ENCODE data around the gene AVPR1B. TPM values are rescaled to one million over a fixed set of nuclear protein-coding genes. Genes with fewer than 3 reads are reported as not detected.

The AVPR1B gene
- total RNA-seq, 4 donors from 2014 or later = not detected

- Histone ChIP-seq H3K27me3 (peaks cover 30% of the 10 kb centered on the region), H3K4me3 (no peak overlapping the region), H3K9me3 (peaks cover 0 to 2% (median 0%) of the 10 kb centered on the region in 3 donors), H3K27ac (no peak overlapping the region), H3K4me1 (peaks cover 0 to 15% (median 8%) of the 10 kb centered on the region in 3 donors), H3K36me3 (no peaks in the 10 kb centered on the region)
- WGBS, 2 donors (ENCODE audit: low coverage in 1 of 2) = 90 to 93% methylated on average over 3 of the region's 8 CpGs
- ATAC-seq = no peak
- TF ChIP-seq POLR2A (IDR thresholded peaks at IDR 0.05) (no peak), EP300 (IDR thresholded peaks at IDR 0.05) (no peak), POLR2AphosphoS5 (IDR thresholded peaks at IDR 0.05) (no peak)
- TF ChIP-seq, protein P1, sequence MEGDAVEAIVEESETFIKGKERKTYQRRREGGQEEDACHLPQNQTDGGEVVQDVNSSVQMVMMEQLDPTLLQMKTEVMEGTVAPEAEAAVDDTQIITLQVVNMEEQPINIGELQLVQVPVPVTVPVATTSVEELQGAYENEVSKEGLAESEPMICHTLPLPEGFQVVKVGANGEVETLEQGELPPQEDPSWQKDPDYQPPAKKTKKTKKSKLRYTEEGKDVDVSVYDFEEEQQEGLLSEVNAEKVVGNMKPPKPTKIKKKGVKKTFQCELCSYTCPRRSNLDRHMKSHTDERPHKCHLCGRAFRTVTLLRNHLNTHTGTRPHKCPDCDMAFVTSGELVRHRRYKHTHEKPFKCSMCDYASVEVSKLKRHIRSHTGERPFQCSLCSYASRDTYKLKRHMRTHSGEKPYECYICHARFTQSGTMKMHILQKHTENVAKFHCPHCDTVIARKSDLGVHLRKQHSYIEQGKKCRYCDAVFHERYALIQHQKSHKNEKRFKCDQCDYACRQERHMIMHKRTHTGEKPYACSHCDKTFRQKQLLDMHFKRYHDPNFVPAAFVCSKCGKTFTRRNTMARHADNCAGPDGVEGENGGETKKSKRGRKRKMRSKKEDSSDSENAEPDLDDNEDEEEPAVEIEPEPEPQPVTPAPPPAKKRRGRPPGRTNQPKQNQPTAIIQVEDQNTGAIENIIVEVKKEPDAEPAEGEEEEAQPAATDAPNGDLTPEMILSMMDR (IDR thresholded peaks at IDR 0.05) = no peak
Measured at GRCh38 chr1:206115791-206116190, 1.4 kb downstream of the AVPR1B start.

DNA sequence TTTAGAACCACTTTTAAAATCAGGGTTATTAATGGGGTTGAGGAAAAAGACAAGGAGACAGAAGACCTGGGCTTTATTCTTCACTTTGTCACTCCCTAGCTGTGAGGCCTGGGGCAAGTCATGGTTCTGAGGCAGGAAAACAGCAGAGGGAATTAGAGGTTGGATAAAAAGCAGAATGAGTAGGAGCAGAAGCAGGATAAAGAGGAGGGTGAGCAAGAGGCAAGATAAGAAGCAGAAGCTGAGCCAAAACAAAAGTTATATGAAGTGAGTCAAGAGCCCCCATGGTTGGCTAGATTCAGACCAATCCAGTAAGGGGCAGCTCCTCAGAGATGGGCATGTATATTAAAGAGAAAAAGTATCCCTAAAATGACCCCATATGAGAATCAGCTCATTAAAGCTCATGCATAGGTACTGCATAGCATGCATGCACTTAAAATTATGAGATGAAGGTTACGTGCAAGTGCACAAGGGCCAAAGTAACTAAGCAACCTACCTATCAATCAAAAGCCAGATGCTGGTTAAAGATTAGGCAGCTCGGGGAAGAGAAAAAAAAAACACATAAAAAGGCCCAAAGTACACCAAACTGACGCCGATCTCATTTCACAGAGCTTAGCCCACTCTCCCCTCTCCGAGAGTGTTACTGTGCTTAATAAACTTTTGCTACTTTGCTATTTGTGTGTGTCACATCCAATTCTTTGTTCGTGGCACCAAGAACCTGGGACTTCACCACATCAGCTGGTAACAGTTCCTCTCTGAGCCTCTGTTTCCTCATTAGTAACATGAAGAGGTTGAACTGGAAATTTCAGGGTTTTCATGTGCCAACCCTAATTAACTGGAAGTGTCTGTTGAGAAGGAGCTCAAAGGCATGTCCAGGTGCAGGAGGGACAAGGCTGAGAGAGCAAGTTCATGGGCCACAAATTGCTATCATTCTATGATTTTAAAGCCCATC lies 2.2 kb downstream of the AVPR1B start:
- no peaks in the 10 kb centered on the region for H3K9me3 ChIP-seq
- H3K4me1 ChIP-seq = peaks cover 0 to 15% (median 8%) of the 10 kb centered on the region in 3 donors
- no peak overlapping the region for H3K4me3 ChIP-seq
- TF ChIP-seq, protein P1 (IDR thresholded peaks at IDR 0.05) = no peak
- TF ChIP-seq POLR2A (IDR thresholded peaks at IDR 0.05) (no peak), EP300 (IDR thresholded peaks at IDR 0.05) (no peak), POLR2AphosphoS5 (IDR thresholded peaks at IDR 0.05) (no peak)
- WGBS, 2 donors (ENCODE audit: low coverage in 1 of 2) = 81 to 98% methylated on average over 5 to 6 of the region's 6 CpGs
- ATAC-seq = no peak
- no peak overlapping the region for H3K27ac ChIP-seq
- H3K36me3 ChIP-seq = no peaks in the 10 kb centered on the region
- peaks cover 30% of the 10 kb centered on the region for H3K27me3 ChIP-seq

GRCh38 chr1:206112600-206113301 lies 4.4 kb downstream of the AVPR1B start:
- Histone ChIP-seq H3K36me3 (no peaks in the 10 kb centered on the region), H3K4me1 (peaks cover 0 to 12% (median 8%) of the 10 kb centered on the region in 3 donors), H3K9me3 (no peaks in the 10 kb centered on the region), H3K27ac (no peak overlapping the region), H3K27me3 (peaks cover 17% of the 10 kb centered on the region), H3K4me3 (no peak overlapping the region)
- 78 to 80% methylated on average over 4 to 8 of the region's 9 CpGs for WGBS, 2 donors (ENCODE audit: low coverage in 1 of 2)
- TF ChIP-seq, protein P1 (IDR thresholded peaks at IDR 0.05) = no peak
- TF ChIP-seq POLR2AphosphoS5 (IDR thresholded peaks at IDR 0.05) (no peak), EP300 (IDR thresholded peaks at IDR 0.05) (no peak), POLR2A (IDR thresholded peaks at IDR 0.05) (no peak)
- no peak for ATAC-seq

- H3K36me3 ChIP-seq = no peaks in the 10 kb centered on the region
- H3K9me3 ChIP-seq = no peaks in the 10 kb centered on the region
- TF ChIP-seq, protein P1 (IDR thresholded peaks at IDR 0.05) = no peak
- TF ChIP-seq EP300 (IDR thresholded peaks at IDR 0.05) (no peak), POLR2A (IDR thresholded peaks at IDR 0.05) (no peak)
- WGBS, 2 donors (ENCODE audit: low coverage in 1 of 2) = 80 to 92% methylated on average over 5 to 6 of the region's 6 CpGs
- H3K27ac ChIP-seq = no peak overlapping the region
- no peak for ATAC-seq
- peaks cover 0 to 1% (median 0%) of the 10 kb centered on the region in 3 donors for H3K4me1 ChIP-seq
- no peak overlapping the region for H3K4me3 ChIP-seq
- peaks cover 6% of the 10 kb centered on the region for H3K27me3 ChIP-seq
Measured at GRCh38 chr1:206111271-206111927, 5.8 kb downstream of the AVPR1B start.
